H9 (cell line): ENCODE results near the gene ZNF618. TPM values are rescaled to one million over a fixed set of nuclear protein-coding genes. Genes with fewer than 3 reads are reported as not detected.

ENCODE experiments used
- DNase-seq: peaks from one replicate; pipeline ENCODE4 v3.0.0-alpha.2; 2017
- H2AFZ ChIP-seq: one replicate; pipeline ENCODE4 v1.6.1; 2013; ENCODE audit warnings: mild to moderate bottlenecking, low read length, control low read depth, moderate library complexity
- H2AK5ac ChIP-seq: 2 replicates; pipeline ENCODE4 v1.6.1; 2013; ENCODE audit warnings: low read length, control low read depth, mixed read lengths; ENCODE audit not compliant: insufficient read length
- H2BK120ac ChIP-seq: one replicate; pipeline ENCODE4 v1.6.1; 2013; ENCODE audit warnings: low read depth, mild to moderate bottlenecking, low read length, control low read depth, inconsistent platforms; ENCODE audit not compliant: poor library complexity, severe bottlenecking
- H2BK12ac ChIP-seq: 2 replicates; pipeline ENCODE4 v1.6.1; 2013; ENCODE audit warnings: low read length, control low read depth, mixed read lengths, low read depth; ENCODE audit not compliant: insufficient read length
- H2BK15ac ChIP-seq: 2 replicates; pipeline ENCODE4 v1.6.1; 2013; ENCODE audit warnings: low read depth, low read length, control low read depth
- H2BK20ac ChIP-seq: one replicate; pipeline ENCODE4 v1.6.1; 2013; ENCODE audit warnings: low read depth, mild to moderate bottlenecking, low read length, control low read depth, inconsistent platforms; ENCODE audit not compliant: poor library complexity, severe bottlenecking
- H2BK5ac ChIP-seq: 2 replicates; pipeline ENCODE4 v1.6.1; 2013; ENCODE audit warnings: low read length, control low read depth, mixed read lengths; ENCODE audit not compliant: insufficient read length
- H3K14ac ChIP-seq: 2 replicates; pipeline ENCODE4 v1.6.1; 2013; ENCODE audit warnings: low read length, control low read depth; ENCODE audit not compliant: insufficient read depth
- H3K18ac ChIP-seq: 2 replicates; pipeline ENCODE4 v1.6.1; 2013; ENCODE audit warnings: low read depth, mild to moderate bottlenecking, mixed read lengths, low read length, control low read depth; ENCODE audit not compliant: insufficient read length
- H3K23ac ChIP-seq: 2 replicates; pipeline ENCODE4 v1.6.1; 2013; ENCODE audit warnings: low read length, control low read depth, mixed read lengths, low read depth; ENCODE audit not compliant: insufficient read length
- H3K23me2 ChIP-seq: 2 replicates; pipeline ENCODE4 v1.6.1; 2013; ENCODE audit warnings: low read depth, mild to moderate bottlenecking, mixed read lengths, low read length, control low read depth; ENCODE audit not compliant: insufficient read length, poor library complexity, severe bottlenecking
- H3K27ac ChIP-seq: 2 replicates; pipeline ENCODE4 v1.5.1; 2013; ENCODE audit warnings: low read length, control low read depth, mixed read lengths, low read depth; ENCODE audit not compliant: insufficient read length
- H3K27me3 ChIP-seq: 2 replicates; pipeline ENCODE4 v1.6.1; 2013; ENCODE audit warnings: low read length, control low read depth, inconsistent platforms; ENCODE audit not compliant: insufficient read depth
- H3K4ac ChIP-seq: 2 replicates; pipeline ENCODE4 v1.6.1; 2013; ENCODE audit warnings: low read depth, mild to moderate bottlenecking, control low read depth, inconsistent platforms, low read length, moderate library complexity
- H3K4me1 ChIP-seq: 2 replicates; pipeline ENCODE4 v1.6.1; 2013; ENCODE audit warnings: low read length, control low read depth, inconsistent platforms; ENCODE audit not compliant: insufficient read depth
- H3K4me2 ChIP-seq: 2 replicates; pipeline ENCODE4 v1.6.1; 2013; ENCODE audit warnings: low read length, control low read depth, mixed read lengths; ENCODE audit not compliant: insufficient read length, insufficient read depth
- H3K56ac ChIP-seq: 2 replicates; pipeline ENCODE4 v1.6.1; 2013; ENCODE audit warnings: low read depth, mild to moderate bottlenecking, mixed read lengths, low read length, control low read depth; ENCODE audit not compliant: insufficient read length
- H3K79me1 ChIP-seq: 2 replicates; pipeline ENCODE4 v1.6.1; 2013; ENCODE audit warnings: low read depth, mild to moderate bottlenecking, moderate library complexity, low read length, control low read depth, inconsistent platforms; ENCODE audit not compliant: insufficient read depth, poor library complexity, severe bottlenecking
- H3K79me2 ChIP-seq: 2 replicates; pipeline ENCODE4 v1.6.1; 2013; ENCODE audit warnings: low read length, control low read depth, inconsistent platforms; ENCODE audit not compliant: insufficient read depth
- H3K9ac ChIP-seq: 2 replicates; pipeline ENCODE4 v1.6.1; 2013; ENCODE audit warnings: low read length, control low read depth, mixed read lengths; ENCODE audit not compliant: insufficient read length; ENCODE audit errors: extremely low read depth
- H3K9me3 ChIP-seq: one replicate; pipeline ENCODE4 v1.6.1; 2013; ENCODE audit warnings: low read depth, low read length, inconsistent platforms; ENCODE audit not compliant: control insufficient read depth
- H3T11ph ChIP-seq: one replicate; pipeline ENCODE4 v1.6.1; 2013; ENCODE audit warnings: mild to moderate bottlenecking, low read length, control low read depth, inconsistent platforms
- H4K20me1 ChIP-seq: one replicate; pipeline ENCODE4 v1.6.1; 2013; ENCODE audit not compliant: control insufficient read depth, insufficient read length, insufficient read depth
- H4K5ac ChIP-seq: 2 replicates; pipeline ENCODE4 v1.6.1; 2013; ENCODE audit warnings: low read depth, mild to moderate bottlenecking, mixed read lengths, low read length, control low read depth; ENCODE audit not compliant: insufficient read length
- H4K8ac ChIP-seq: replicated peaks from 2 replicates; pipeline ENCODE4 v1.6.1; 2013; ENCODE audit warnings: low read length, control low read depth, mixed read lengths, low read depth; ENCODE audit not compliant: insufficient read length
- H4K91ac ChIP-seq: 2 replicates; pipeline ENCODE4 v1.6.1; 2013; ENCODE audit warnings: low read depth, mild to moderate bottlenecking, moderate library complexity, mixed read lengths, low read length, control low read depth; ENCODE audit not compliant: insufficient read length
- H3K27ac Mint-ChIP-seq, 3 experiments: 2 replicates in 2 of 3; 3 replicates in 1 of 3; pipeline ENCODE4 v1.8.0; 2020 to 2021; ENCODE audit warnings: mixed read lengths in 3 of 3, mild to moderate bottlenecking in 1 of 3, moderate library complexity in 1 of 3
- H3K27me3 Mint-ChIP-seq: 2 replicates; pipeline ENCODE4 v1.8.0; 2021; ENCODE audit warnings: low read depth, mild to moderate bottlenecking, moderate library complexity, mixed read lengths
- H3K36me3 Mint-ChIP-seq, 3 experiments: 2 replicates in 2 of 3; 3 replicates in 1 of 3; pipeline ENCODE4 v1.8.0; 2020 to 2021; ENCODE audit warnings: low read depth in 3 of 3, mixed read lengths in 3 of 3; ENCODE audit not compliant: insufficient read depth in 1 of 3
- H3K4me1 Mint-ChIP-seq, 2 experiments: 2 replicates each; pipeline ENCODE4 v1.8.0; 2020; ENCODE audit warnings: mixed read lengths in 2 of 2
- H3K4me3 Mint-ChIP-seq, 2 experiments: 2 replicates in 1 of 2; 3 replicates in 1 of 2; pipeline ENCODE4 v1.8.0; 2020 to 2021; ENCODE audit warnings: mild to moderate bottlenecking in 2 of 2, mixed read lengths in 2 of 2, moderate library complexity in 1 of 2
- H3K9me3 Mint-ChIP-seq, 2 experiments: 2 replicates in 1 of 2; 3 replicates in 1 of 2; pipeline ENCODE4 v1.8.0; 2020; ENCODE audit warnings: mild to moderate bottlenecking in 2 of 2, mixed read lengths in 2 of 2, moderate library complexity in 1 of 2
- CTCF ChIP-seq: fragments of 200-600 bp; sonication (generic); conservative IDR thresholded peaks from 3 replicates; pipeline ENCODE4 v1.8.0; 2021; ENCODE audit warnings: antibody characterized with exemption, mild to moderate bottlenecking
- WGBS: extraction: QIAGEN DNeasy Blood & Tissue Kit; methylation state at CpG from one replicate; pipeline ENCODE4 v1.1.7; 2013; ENCODE audit warnings: missing lambda C conversion rate, low lambda C conversion rate, mixed read lengths; ENCODE audit not compliant: insufficient read length; ENCODE audit errors: extremely low coverage; 5-methylcytosine and 5-hydroxymethylcytosine counted together
- total RNA-seq: library from RNA; stranded (reverse); gene quantifications from 2 replicates; pipeline ENCODE4 v1.2.1, GENCODE V29; 2021

ZNF618 gene
- total RNA-seq, 1 experiment from 2014 or later = 13.6 TPM

GRCh38 chr9:114049441-114050225, 173.5 kb downstream of the ZNF618 start:
- Histone ChIP-seq H3K79me1 (no peaks in the 10 kb centered on the region), H3K23ac (no peak overlapping the region), H2BK15ac (no peak overlapping the region), H4K8ac (no peak overlapping the region), H3K4me1 (no peaks in the 10 kb centered on the region), H3K4ac (no peak overlapping the region), H3K79me2 (no peaks in the 10 kb centered on the region), H3K9ac (no peak overlapping the region), H3K4me2 (no peak overlapping the region), H4K20me1 (no peaks in the 10 kb centered on the region), H2BK120ac (no peak overlapping the region), H3K27me3 (no peaks in the 10 kb centered on the region), H2BK20ac (no peak overlapping the region), H2AK5ac (no peak overlapping the region), H3T11ph (no peak overlapping the region), H4K91ac (no peak overlapping the region), H2AFZ (no peak overlapping the region), H4K5ac (no peak overlapping the region), H2BK12ac (no peak overlapping the region), H3K9me3 (no peaks in the 10 kb centered on the region), H3K23me2 (no peaks in the 10 kb centered on the region), H3K18ac (no peak overlapping the region), H3K56ac (no peak overlapping the region), H2BK5ac (no peak overlapping the region), H3K14ac (no peak overlapping the region), H3K27ac (no peak overlapping the region)
- no peaks in the 10 kb centered on the region for H3K27me3 Mint-ChIP-seq
- no peak for TF ChIP-seq CTCF
- peaks cover 16 to 49% (median 46%) of the 10 kb centered on the region in 3 experiments; a peak in 6 of 7 replicates for H3K36me3 Mint-ChIP-seq
- peak; percentile 18 for DNase-seq
- no CpG with 5 or more reads among the region's 40 CpGs for WGBS
- H3K4me3 Mint-ChIP-seq = no peak overlapping the region
- no peaks in the 10 kb centered on the region for H3K9me3 Mint-ChIP-seq
- 0 out of 4 replicates have a peak, but pooled peaks cover 0 to 3% of the 10 kb centered on the region in 2 experiments for H3K4me1 Mint-ChIP-seq
- H3K27ac Mint-ChIP-seq = no peak overlapping the region; a peak in 3 of 7 replicates
